Hematopoietic multipotent progenitor cell treated with erythropoietin and hydrocortisone succinate and interleukin-3 and kit ligand, for 15 days (in vitro differentiated cells): ENCODE data around the gene HLA-B.
"Not testable (repeated sequence)": the region's sequence is repeated elsewhere in the genome, so short reads cannot be mapped to it uniquely, and the experiment has no call there.

ENCODE experiments used
- DNase-seq: peaks from one replicate; pipeline ENCODE4 v3.0.0-alpha.2; 2015; ENCODE audit warnings: low spot score

Gene HLA-B

DNA sequence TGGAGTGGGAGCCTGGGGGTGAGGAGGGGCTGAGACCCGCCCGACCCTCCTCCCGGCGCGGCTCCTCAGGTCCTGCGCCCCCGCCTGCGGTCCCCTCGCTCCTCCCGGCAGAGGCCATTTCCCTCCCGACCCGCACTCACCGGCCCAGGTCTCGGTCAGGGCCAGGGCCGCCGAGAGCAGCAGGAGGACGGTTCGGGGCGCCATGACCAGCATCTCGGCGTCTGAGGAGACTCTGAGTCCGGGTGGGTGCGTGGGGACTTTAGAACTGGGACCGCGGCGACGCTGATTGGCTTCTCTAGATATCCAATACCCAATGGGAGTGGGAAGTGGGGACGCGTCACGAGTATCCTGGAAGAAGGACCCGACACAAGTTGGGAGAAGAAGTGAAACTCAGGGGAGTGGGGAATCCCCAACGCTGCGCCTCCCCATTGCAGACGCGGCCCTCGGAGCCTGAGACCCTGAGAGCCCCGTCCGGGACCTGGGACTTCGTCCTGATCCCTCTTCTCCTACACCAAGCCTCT is at the start of gene HLA-B:
Gene HLA-B, minus strand, starts transcription at position 234 of the 521 bp plus-strand sequence. Its CDS starts 21 bp downstream, at position 213.
- DNase-seq = peak; percentile 79

- no peak for DNase-seq
Measured at GRCh38 chr6:31405996-31406395, 49.0 kb upstream of the HLA-B start.

GRCh38 chr6:31404061-31404364 is 47.0 kb upstream of the HLA-B start:
- not testable (repeated sequence) for DNase-seq

DNA sequence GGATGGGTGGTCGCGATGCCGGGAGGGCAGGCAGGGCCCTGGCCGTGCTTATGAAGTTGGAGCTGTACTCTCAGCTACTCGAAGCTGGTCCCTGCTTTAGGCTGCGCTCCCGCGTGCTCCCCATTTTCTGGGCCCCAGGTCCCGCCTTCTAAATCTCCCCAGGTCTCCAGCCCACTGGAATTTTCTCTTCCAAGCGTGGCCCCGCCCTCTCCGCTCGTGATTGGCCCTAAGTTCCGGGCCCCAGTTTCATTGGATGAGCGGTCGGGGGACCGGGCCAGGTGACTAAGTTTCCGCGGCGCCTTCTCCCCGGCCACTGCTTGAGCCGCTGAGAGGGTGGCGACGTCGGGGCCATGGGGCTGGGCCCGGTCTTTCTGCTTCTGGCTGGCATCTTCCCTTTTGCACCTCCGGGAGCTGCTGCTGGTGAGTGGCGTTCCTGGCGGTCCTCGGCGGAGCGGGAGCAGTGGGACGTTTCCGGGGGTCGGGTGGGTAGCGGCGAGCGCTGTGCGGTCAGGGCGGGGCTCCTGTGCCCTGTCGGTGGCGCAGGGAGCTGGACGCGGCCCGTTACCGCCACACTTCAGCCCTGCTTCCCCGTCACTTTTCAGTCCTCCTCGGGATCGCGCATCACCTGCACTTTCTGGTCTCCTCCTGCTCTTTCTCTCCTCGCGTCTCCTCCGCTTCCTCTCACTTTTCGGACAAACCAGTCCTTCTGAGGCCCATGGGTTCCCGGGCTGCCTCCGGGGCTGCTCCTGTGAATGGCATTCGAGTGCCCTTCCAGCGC is 46.5 kb upstream of the HLA-B start, which contains the start of gene MICA:
Gene MICA, plus strand, starts transcription at position 313 of the 778 bp plus-strand sequence. Its CDS starts 38 bp downstream, at position 351.
- DNase-seq = peak; percentile 54

GRCh38 chr6:31402324-31403282 is 45.6 kb upstream of the HLA-B start:
- no peak for DNase-seq

DNA sequence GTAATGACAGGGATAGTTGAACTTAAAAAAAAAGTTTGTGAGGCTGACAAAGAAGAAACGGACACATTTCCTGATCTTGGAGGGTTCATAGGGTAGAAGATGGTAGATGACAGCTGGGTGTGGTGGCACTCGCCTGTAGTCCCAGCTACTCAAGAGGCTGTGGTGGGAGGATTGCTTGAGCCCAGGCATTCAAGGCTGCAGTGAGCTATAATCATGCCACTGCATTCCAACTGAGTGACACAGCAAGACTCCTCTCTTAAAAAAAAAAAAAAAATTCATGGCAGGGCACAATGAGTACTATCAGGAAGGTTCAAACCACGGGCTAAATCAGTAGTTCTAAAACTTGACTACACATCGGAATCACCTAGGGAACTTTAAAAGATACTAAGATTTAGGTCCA is 44.4 kb upstream of the HLA-B start:
- peak; percentile 8 for DNase-seq

DNA sequence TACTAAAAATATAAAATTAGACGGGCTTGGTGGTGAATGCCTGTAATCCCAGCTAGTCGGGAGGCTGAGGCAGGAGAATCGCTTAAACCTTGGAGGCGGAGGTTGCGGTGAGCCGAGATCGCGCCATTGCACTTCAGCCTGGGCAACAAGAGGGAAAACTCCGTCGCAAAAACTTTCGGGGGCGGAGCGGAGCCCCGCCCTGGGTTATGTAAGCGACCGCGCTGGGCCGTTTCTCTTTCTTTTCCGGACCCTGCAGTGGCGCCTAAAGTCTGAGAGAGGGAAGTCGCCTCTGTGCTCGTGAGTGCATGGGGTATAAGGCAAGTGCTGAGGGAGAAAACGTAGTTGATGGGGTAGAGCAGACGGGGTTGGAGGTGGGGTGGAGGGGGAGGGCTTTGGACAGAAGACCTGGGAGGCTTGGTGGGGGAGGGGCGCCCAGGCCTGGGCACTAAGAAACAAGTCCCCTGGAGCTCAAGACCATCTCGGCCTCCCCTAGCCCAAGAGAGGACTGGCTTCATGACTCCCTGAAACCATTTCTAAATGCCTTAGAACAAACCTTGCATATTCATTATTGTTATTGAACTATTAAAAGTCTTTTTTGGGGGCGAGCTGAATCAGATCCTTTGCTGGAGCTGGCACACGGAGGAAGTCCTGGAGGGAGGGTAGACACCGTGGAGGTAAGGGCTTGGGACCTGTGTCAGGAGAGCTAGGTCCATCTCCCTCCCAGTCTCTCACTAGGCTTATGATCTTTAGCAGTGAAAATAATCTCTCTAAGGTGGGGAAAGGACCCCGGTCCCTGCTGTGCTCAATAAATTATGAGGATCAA is 43.7 kb upstream of the HLA-B start:
- peak; percentile 57 for DNase-seq

- peak; percentile 72 for DNase-seq
Measured at GRCh38 chr6:31399589-31400466, 42.8 kb upstream of the HLA-B start.

DNA sequence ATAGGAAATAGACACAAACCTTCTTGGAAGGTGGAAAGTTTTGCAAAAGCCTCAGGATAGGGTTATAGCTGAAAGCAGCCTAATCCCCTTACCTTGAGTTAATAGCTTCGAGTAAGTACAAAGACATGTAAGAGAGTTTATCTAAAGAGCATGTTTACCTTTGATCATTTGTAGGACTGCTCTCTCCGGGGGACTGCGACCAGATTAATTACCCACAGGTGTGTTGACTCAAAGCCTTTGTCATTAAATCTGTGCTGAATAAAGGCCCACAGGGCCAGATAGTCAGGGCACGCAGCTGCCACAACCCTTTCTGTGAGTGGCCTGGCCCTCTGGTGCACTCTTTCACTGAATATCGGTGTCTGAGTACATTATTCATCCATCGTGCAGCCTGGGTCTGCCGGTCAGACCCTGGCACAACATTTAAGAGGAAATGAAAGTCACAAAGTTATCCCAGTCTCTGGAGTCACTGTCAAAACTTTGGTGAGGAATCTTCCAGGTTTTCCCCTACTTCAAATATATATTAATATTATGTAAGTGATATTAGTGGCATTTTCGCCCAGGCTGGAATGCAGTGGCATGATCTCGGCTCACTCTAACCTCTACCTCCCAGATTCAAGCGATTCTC is 41.0 kb upstream of the HLA-B start:
- DNase-seq = no peak

GRCh38 chr6:31397153-31397499 is 40.1 kb upstream of the HLA-B start:
- not testable (repeated sequence) for DNase-seq

DNA sequence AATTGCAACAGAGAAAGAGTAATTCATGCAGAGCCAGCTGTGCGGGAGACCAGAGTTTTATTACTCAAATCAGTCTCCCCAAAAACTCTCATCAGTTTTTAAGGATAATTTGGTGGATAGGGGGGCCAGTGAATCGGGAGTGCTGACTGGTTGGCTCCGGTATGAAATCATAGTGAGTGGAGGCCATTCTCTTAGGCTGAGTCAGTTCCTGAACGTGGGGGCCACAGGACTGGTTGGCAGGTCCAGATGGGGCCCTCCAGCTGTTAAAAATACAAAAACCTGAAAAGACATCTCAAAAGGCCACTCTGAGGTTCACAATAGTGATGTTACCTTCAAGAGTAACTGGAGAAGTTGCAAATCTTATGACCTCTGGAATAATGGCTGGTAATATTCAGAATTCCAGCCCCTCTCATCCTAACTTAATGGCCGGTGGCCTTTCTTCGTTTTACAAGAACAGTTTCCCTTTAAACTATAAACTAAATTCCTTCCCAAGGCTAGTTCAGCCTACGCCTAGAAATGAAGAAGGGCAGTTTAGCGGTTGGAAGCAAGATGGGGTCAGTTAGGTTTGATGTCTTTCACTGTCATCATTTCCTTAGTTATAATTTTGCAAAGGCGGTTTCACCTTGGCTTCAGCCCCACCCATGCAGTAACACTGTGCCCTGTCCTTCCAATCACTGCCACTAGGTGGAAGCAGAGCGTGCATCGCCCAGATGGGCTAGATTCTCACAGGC is 39.6 kb upstream of the HLA-B start:
- peak; percentile 85 for DNase-seq

DNA sequence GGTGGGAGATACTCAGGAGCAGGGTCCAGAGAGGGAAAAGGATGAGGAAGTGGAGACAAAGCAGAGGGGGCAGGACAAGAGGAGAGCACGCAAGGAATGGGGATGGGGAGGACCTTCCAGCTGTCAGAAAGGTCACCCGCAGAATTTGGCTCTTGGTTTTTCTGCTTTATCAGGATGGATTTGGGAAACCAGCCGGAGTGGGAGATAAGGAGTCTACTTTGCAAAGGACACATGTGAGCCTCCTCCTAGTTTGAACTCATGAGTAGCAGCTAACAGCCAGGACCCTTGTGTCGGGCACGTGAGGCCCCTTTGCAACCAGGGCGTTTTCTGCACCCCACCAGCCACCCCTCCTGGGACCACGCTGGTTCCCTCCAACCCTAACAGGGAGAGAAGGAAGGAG is 38.9 kb upstream of the HLA-B start:
- DNase-seq = no peak

DNA sequence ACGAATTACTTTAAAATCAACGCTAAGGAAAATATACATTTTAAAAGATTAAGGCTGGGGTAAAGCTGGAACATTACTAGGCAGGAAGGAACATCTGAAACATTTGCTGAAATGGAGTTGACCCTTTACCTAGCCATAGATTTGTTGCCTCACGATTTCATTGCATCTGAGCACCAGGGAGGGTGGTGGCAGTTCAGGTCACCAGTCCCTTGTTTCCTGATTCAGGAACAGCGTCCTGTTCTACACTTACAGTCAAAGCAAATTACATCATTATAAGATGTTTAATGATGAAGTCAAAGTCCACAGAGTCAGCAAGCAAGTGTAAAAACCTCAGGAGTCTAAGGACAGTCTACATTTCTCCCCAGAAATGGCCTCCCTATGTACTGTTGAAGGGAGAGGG is 37.4 kb upstream of the HLA-B start:
- no peak for DNase-seq

- no peak for DNase-seq
Measured at GRCh38 chr6:31393932-31394331, 37.0 kb upstream of the HLA-B start.

GRCh38 chr6:31389802-31390132 is 32.8 kb upstream of the HLA-B start:
- DNase-seq = not testable (repeated sequence)

- not testable (repeated sequence) for DNase-seq
Measured at GRCh38 chr6:31388916-31389801, 32.2 kb upstream of the HLA-B start.

DNA sequence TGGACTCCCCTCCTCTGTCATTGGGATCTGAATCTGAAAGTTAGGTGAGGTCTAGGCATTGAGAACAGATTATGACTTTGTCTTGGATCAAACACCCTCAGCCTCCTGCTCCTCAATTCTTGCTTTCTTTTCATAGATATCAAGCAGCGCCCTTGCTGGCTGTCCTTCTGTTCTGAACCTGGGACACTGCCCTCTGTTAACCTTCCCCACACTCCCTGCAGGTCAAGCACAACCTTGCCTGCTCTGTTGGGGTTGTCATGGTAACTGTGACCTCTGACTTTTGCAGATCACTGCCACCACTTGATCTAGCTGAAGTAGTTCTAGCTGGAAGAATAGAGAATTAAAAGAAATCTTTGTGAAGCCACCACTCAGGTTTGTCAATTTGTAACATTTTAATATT is 30.0 kb upstream of the HLA-B start:
- DNase-seq = no peak

- DNase-seq = no peak
Measured at GRCh38 chr6:31386099-31386498, 29.1 kb upstream of the HLA-B start.

DNA sequence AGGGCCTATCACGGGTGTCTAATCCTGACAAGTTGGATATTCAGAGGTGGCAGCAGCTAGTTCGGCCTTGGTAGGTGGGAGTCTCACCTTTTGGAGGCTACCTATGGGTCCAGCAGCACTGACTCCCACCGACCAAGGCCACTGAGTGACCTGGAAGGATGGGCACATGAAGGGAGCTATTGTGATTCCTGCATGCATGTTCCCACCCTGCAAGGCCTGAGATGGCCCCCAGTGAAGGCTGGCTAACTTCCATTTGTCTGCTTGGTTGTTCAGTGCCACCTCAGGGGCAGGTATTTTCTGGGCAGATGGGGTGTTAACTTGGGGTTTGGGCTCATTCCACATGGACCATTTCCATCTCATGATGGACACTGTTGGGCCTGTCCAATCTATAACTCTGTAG is 28.1 kb upstream of the HLA-B start:
- DNase-seq = no peak
